Spinal cord (tissue), 10 donors: ENCODE measurements around the gene STIM2. TPM values are rescaled to one million over a fixed set of nuclear protein-coding genes. Genes with fewer than 3 reads are reported as not detected.
"Not testable (repeated sequence)": the region's sequence is repeated elsewhere in the genome, so short reads cannot be mapped to it uniquely, and the experiment has no call there.

Experiments used
- DNase-seq, 6 donors: peaks; one replicate each; pipeline versions ENCODE4 v3.0.0 to v3.0.0-alpha.2; 2013 to 2015; ENCODE audit warnings: low spot score in 6 of 6, low read depth in 4 of 6
- H3K27ac ChIP-seq: one replicate; pipeline ENCODE4 v1.5.1; 2013; ENCODE audit warnings: low read depth, low read length, control low read depth
- H3K27me3 ChIP-seq: one replicate; pipeline ENCODE4 v1.6.1; 2013; ENCODE audit warnings: low read length; ENCODE audit not compliant: control insufficient read depth, insufficient read depth
- H3K36me3 ChIP-seq: one replicate; pipeline ENCODE4 v1.6.1; 2013; ENCODE audit warnings: low read length; ENCODE audit not compliant: control insufficient read depth, insufficient read depth
- H3K4me1 ChIP-seq: one replicate; pipeline ENCODE4 v1.6.1; 2013; ENCODE audit warnings: low read length; ENCODE audit not compliant: control insufficient read depth, insufficient read depth
- H3K4me3 ChIP-seq: one replicate; pipeline ENCODE4 v1.5.1; 2013; ENCODE audit warnings: low read depth, low read length, control low read depth
- H3K9me3 ChIP-seq: one replicate; pipeline ENCODE4 v1.6.1; 2013; ENCODE audit warnings: low read length; ENCODE audit not compliant: control insufficient read depth, insufficient read depth
- WGBS: methylation state at CpG from one replicate; pipeline ENCODE4 v1.1.5; 2013; ENCODE audit warnings: missing lambda C conversion rate; ENCODE audit not compliant: insufficient coverage; 5-methylcytosine and 5-hydroxymethylcytosine counted together
- polyA plus RNA-seq, 2 donors: library from polyadenylated mRNA; unstranded; fragments of 120-200 nt; gene quantifications; one replicate each; pipeline ENCODE4 v1.2.1, GENCODE V29; 2013; ENCODE audit not compliant: insufficient read length in 2 of 2
- total RNA-seq, 2 donors: library from RNA; depleted of rRNA in 1 of 2; stranded (reverse); fragments of 120-200 nt in 1 of 2; fragments of >200 nt in 1 of 2; gene quantifications; one replicate each; pipeline versions ENCODE4 v1.2.3 to v1.2.4, GENCODE V29; 2013 to 2014
- donor health status: healthy.

The STIM2 gene
- total and polyA plus RNA-seq, 4 donors = 27.3 to 69.5 (median 44.2) TPM

GRCh38 chr4:26821031-26821430 is 39.6 kb upstream of the STIM2 start:
- no peak overlapping the region for H3K27ac ChIP-seq
- no peak overlapping the region for H3K4me3 ChIP-seq
- no peaks in the 10 kb centered on the region for H3K27me3 ChIP-seq
- 80% methylated on average over 1 of the region's 3 CpGs for WGBS
- peak in 1 of 6 donors; percentile 60 for DNase-seq
- no peaks in the 10 kb centered on the region for H3K9me3 ChIP-seq
- no peaks in the 10 kb centered on the region for H3K36me3 ChIP-seq
- no peaks in the 10 kb centered on the region for H3K4me1 ChIP-seq

- no peak overlapping the region for H3K4me3 ChIP-seq
- no peaks in the 10 kb centered on the region for H3K36me3 ChIP-seq
- WGBS = 82% methylated on average over 7 of the region's 11 CpGs
- DNase-seq = peak in 1 of 6 donors; percentile 80
- H3K27ac ChIP-seq = no peak overlapping the region
- no peaks in the 10 kb centered on the region for H3K4me1 ChIP-seq
- no peaks in the 10 kb centered on the region for H3K9me3 ChIP-seq
- no peaks in the 10 kb centered on the region for H3K27me3 ChIP-seq
Observed at GRCh38 chr4:26821677-26822503, 38.8 kb upstream of the STIM2 start.

- H3K27ac ChIP-seq = no peak overlapping the region
Observed at GRCh38 chr4:26822546-26822945, 38.1 kb upstream of the STIM2 start.

GRCh38 chr4:26822974-26823373 is 37.7 kb upstream of the STIM2 start:
- not testable (repeated sequence) for DNase-seq, H3K4me1 ChIP-seq, H3K27ac ChIP-seq, H3K9me3 ChIP-seq, H3K27me3 ChIP-seq, H3K4me3 ChIP-seq, H3K36me3 ChIP-seq
- 100% methylated on average over 3 of the region's 6 CpGs for WGBS

More at GRCh38 chr4:26822546-26822945, 38.1 kb upstream of the STIM2 start:
- no peaks in the 10 kb centered on the region for H3K4me1 ChIP-seq
- H3K27me3 ChIP-seq = no peaks in the 10 kb centered on the region
- no peaks in the 10 kb centered on the region for H3K9me3 ChIP-seq
- no peak for DNase-seq
- H3K36me3 ChIP-seq = no peaks in the 10 kb centered on the region
- no peak overlapping the region for H3K4me3 ChIP-seq
- WGBS = 92% methylated on average over 2 of the region's 6 CpGs

GRCh38 chr4:26823583-26823982 is 37.1 kb upstream of the STIM2 start:
- H3K27ac ChIP-seq = no peak overlapping the region
- DNase-seq = no peak
- no peaks in the 10 kb centered on the region for H3K9me3 ChIP-seq
- no peaks in the 10 kb centered on the region for H3K4me1 ChIP-seq
- H3K27me3 ChIP-seq = no peaks in the 10 kb centered on the region
- WGBS = no CpG with 5 or more reads among the region's 3 CpGs
- no peak overlapping the region for H3K4me3 ChIP-seq
- H3K36me3 ChIP-seq = no peaks in the 10 kb centered on the region

- no peak for DNase-seq
- Histone ChIP-seq H3K4me1 (no peaks in the 10 kb centered on the region), H3K36me3 (no peaks in the 10 kb centered on the region), H3K4me3 (no peak overlapping the region), H3K27ac (no peak overlapping the region), H3K27me3 (no peaks in the 10 kb centered on the region), H3K9me3 (no peaks in the 10 kb centered on the region)
- WGBS = no CpG with 5 or more reads among the region's 2 CpGs
Observed at GRCh38 chr4:26824667-26825066, 36.0 kb upstream of the STIM2 start.

GRCh38 chr4:26826721-26827120 is 33.9 kb upstream of the STIM2 start:
- no CpG with 5 or more reads among the region's 9 CpGs for WGBS
- Histone ChIP-seq H3K9me3 (no peaks in the 10 kb centered on the region), H3K36me3 (no peaks in the 10 kb centered on the region), H3K4me3 (no peak overlapping the region), H3K27me3 (no peaks in the 10 kb centered on the region), H3K4me1 (no peaks in the 10 kb centered on the region), H3K27ac (peak overlapping the region; percentile 19)
- DNase-seq = peak in 2 of 6 donors; percentile 3 to 41

- H3K4me1 ChIP-seq, H3K36me3 ChIP-seq, H3K4me3 ChIP-seq, H3K27ac ChIP-seq, H3K27me3 ChIP-seq, H3K9me3 ChIP-seq, DNase-seq: not testable (repeated sequence)
- WGBS = 92% methylated on average over 5 of the region's 6 CpGs
Observed at GRCh38 chr4:26827336-26827735, 33.3 kb upstream of the STIM2 start.

GRCh38 chr4:26827798-26828197 is 32.8 kb upstream of the STIM2 start:
- H3K4me1 ChIP-seq = no peaks in the 10 kb centered on the region
- no CpG with 5 or more reads among the region's 6 CpGs for WGBS
- DNase-seq = no peak

GRCh38 chr4:26829018-26829417 is 31.6 kb upstream of the STIM2 start:
- H3K27me3 ChIP-seq = no peaks in the 10 kb centered on the region
- peak in 1 of 6 donors; percentile 4 for DNase-seq
- H3K9me3 ChIP-seq = no peaks in the 10 kb centered on the region
- WGBS = 80% methylated on average over 1 of the region's 4 CpGs
- no peak overlapping the region for H3K4me3 ChIP-seq
- no peak overlapping the region for H3K27ac ChIP-seq
- no peaks in the 10 kb centered on the region for H3K4me1 ChIP-seq
- H3K36me3 ChIP-seq = no peaks in the 10 kb centered on the region

More at GRCh38 chr4:26827798-26828197, 32.8 kb upstream of the STIM2 start:
- no peak overlapping the region for H3K27ac ChIP-seq
- H3K4me3 ChIP-seq = no peak overlapping the region
- no peaks in the 10 kb centered on the region for H3K27me3 ChIP-seq
- no peaks in the 10 kb centered on the region for H3K36me3 ChIP-seq
- no peaks in the 10 kb centered on the region for H3K9me3 ChIP-seq
